Hindlimb muscle (tissue), 1 donor: Measurements from ENCODE around the gene ZNF264. TPM values are rescaled to one million over a fixed set of nuclear protein-coding genes. Genes with fewer than 3 reads are reported as not detected.
"Not testable (repeated sequence)": the region's sequence is repeated elsewhere in the genome, so short reads cannot be mapped to it uniquely, and the experiment has no call there.

Source experiments
- DNase-seq: peaks from one replicate; pipeline ENCODE4 v3.0.0-alpha.2; 2013
- polyA plus RNA-seq: library from polyadenylated mRNA; unstranded; fragments of 120-200 nt; gene quantifications from one replicate; pipeline ENCODE4 v1.2.1, GENCODE V29; 2013; ENCODE audit not compliant: insufficient read length

Gene ZNF264
- polyA plus RNA-seq, 1 donor, result 13.7 TPM

DNA sequence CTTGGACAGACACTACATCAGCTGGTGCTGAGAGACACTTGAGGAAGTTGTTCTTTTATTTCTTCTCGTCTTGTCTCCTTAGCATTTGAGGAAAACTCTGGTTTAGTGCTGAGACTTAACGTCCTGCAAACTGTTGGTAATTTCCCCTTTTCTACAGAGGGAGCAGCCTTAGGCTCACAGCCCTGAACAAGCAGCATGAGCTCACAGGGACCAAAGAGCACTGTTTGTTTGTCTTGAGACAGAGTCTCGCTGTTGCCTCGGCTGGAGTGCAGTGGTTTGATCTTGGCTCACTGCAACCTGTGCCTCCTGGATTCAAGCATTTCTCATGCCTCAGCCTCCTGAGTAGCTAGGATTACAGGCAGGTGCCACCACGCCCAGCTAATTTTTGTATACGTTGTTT, 54.7 kb downstream of the ZNF264 start:
- DNase-seq, result no peak

GRCh38 chr19:57248646-57249045, 57.3 kb downstream of the ZNF264 start:
- DNase-seq, result no peak

DNA sequence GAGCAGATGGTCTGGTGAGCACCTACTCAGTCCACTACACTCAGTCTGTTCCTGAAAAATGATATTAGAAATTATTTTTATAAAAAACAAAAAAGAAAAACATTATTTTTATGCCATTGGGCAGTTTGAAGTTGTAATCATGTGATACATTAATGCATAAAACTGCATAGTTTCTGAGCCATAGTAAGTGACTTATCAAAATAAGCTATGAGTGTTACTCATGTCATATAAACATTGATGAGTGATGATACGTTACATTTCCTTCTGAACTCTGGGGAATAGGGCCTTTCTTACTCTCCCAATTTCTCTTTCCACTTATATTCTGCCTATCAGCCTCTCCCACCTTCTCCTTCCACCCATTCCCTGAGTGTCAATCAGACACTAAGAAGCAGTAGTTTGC, 58.0 kb downstream of the ZNF264 start:
- DNase-seq, result no peak

DNA sequence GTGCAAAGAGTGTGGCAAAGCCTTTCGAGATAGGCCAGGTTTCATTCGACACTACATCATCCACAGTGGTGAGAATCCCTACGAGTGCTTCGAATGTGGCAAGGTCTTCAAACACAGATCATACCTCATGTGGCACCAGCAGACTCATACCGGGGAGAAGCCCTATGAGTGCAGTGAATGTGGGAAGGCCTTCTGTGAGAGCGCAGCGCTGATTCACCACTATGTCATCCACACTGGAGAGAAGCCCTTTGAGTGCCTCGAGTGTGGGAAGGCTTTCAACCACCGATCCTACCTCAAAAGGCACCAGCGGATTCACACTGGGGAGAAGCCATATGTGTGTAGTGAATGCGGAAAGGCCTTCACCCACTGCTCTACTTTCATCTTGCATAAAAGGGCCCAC, 62.5 kb downstream of the ZNF264 start:
- DNase-seq, result not testable (repeated sequence)

- no peak for DNase-seq
These were observed 70.7 kb downstream of the ZNF264 start for GRCh38 chr19:57262044-57262443.

GRCh38 chr19:57263244-57263741, 72.0 kb downstream of the ZNF264 start:
- no peak for DNase-seq

GRCh38 chr19:57267291-57267690, 76.0 kb downstream of the ZNF264 start:
- DNase-seq, result no peak

- no peak for DNase-seq
These were observed 78.4 kb downstream of the ZNF264 start for GRCh38 chr19:57269515-57270250.

DNA sequence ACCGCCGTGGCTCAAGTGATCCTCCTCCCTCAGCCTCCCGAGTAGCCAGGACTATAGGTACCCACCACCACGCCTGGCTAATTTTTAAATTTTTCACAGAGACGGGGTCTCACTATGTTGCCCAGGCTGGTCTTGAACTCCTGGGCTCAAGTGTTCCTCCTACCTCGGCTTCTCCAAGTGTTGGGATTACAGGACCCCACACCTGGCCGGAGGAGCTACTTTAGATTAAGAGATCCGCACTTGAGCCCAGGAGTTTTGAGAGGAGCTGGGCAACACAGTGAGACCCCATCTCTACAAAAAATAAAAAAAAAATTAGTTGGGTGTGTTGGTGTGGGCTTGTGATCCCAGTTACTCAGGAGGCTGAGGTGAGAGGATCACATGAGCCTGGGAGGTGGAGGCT, 80.0 kb downstream of the ZNF264 start:
- DNase-seq, result no peak

Other genes with a start within 250 kb of the ZNF264 start
- gene USP29, start 71.5 kb upstream of the ZNF264 start, polyA plus RNA-seq, result not detected
- gene ZIM3, start 46.3 kb upstream of the ZNF264 start, polyA plus RNA-seq, result not detected
- gene DUXA, start 24.0 kb upstream of the ZNF264 start, polyA plus RNA-seq, result not detected
- 0.66 TPM for gene AURKC, start 39.5 kb downstream of the ZNF264 start, polyA plus RNA-seq
- gene ZNF805, start 49.1 kb downstream of the ZNF264 start, polyA plus RNA-seq, result 4.9 TPM
- 4.5 TPM for gene ZNF460, start 89.0 kb downstream of the ZNF264 start, polyA plus RNA-seq
- gene ZNF543, start 129.0 kb downstream of the ZNF264 start, polyA plus RNA-seq, result 7.4 TPM
- 9.5 TPM for gene ZNF304, start 159.8 kb downstream of the ZNF264 start, polyA plus RNA-seq
- gene TRAPPC2B, start 172.1 kb downstream of the ZNF264 start, polyA plus RNA-seq, result 12.1 TPM
- gene ZNF547, start 172.1 kb downstream of the ZNF264 start, polyA plus RNA-seq, result 2.6 TPM
- gene ZNF548, start 198.4 kb downstream of the ZNF264 start, polyA plus RNA-seq, result 15.6 TPM
- 7.3 TPM for gene ZNF17, start 219.7 kb downstream of the ZNF264 start, polyA plus RNA-seq
- gene ZNF749, start 243.8 kb downstream of the ZNF264 start, polyA plus RNA-seq, result 6.6 TPM